GM19240 (cell line): ENCODE data around the gene ACP6.

Source experiments
- DNase-seq: peaks from one replicate; pipeline ENCODE4 v3.0.0; 2011; ENCODE audit warnings: low spot score; ENCODE audit not compliant: insufficient read length

The ACP6 gene

DNA sequence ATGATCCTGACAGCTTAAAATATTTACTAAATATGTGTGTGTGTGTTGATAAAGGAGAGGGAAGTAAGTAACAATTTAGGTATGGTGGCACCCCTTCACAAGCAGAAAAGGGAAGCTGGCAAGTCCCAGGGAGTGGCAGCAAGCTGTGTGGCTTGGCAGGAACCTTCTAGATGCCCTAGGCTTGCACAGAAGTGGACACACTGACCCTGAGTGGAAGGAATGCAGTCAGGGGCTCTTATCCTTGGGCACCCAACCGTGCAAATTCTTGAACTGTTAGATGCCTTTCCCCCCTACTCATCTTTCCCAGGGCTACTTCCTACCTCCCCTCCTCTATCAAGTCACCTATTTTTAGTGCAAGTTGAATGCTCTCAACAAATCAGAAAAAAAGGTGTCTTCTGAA lies 18.9 kb downstream of the ACP6 start:
- DNase-seq = no peak

DNA sequence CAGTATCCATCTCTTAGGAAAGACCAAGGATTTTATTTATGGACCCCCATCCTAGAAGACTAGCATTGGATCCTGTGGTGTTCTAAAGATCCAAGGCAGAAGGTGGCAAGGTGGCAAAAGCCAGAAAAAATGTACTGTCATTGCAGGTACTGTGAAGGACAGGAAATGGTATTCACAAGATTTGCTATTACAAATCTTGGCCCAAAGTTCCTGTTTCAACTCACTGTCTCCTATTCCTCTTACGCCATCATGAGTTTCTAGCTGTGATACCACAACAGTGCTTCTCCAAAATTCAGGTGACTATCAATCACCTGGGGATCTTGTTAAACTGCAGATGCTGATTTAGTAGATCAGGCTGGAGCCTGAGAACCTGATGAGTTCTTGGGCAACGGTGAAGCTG lies 21.4 kb downstream of the ACP6 start:
- no peak for DNase-seq

- DNase-seq = no peak
Measured at GRCh38 chr1:147647796-147648633, 22.3 kb downstream of the ACP6 start.

- DNase-seq = no peak
Measured at GRCh38 chr1:147643974-147644373, 26.4 kb downstream of the ACP6 start.

DNA sequence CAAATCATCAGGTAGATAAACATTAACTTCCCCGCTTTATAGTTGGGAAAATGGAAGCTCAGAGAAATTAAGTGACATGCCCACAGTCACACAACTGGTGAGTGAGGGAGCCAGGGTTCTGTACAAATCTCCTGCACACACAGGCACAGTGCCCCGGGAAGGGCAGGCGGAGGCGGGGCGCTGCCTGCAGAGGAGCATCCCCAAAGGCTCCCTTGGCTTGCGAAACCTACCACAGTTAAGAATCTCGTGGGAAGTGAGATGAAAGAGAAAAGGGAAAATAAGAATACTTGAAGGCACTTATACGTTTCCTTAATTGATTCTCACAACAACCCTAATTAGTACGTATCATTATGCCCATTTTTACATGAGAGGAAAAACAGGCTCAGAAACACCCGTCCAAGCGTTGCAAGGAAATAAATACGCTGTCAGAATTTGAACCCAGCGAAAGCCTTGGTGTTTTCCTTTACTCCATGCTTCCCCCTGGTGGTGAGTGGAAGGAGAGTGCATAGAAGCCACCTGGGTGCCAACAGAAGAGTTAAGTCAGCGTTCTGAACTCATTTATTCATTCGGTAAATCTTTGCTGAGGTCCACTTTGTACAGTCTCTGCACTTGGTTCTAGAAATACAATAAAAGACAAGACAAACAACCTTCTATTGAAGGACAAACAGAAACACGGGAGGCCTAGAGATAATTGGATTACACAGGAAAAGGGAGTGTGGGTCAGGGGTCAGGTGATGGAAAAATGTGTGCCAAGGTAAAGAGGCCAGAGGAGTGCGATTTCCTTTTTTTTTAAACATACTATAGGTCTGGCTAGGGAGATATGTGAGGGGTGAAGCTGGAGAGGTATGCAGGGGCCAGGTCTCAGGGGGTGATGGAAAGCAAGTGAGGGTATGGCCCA lies 28.4 kb downstream of the ACP6 start:
- peak; percentile 12 for DNase-seq

- DNase-seq = no peak
Measured at GRCh38 chr1:147641291-147641690, 29.0 kb downstream of the ACP6 start.

DNA sequence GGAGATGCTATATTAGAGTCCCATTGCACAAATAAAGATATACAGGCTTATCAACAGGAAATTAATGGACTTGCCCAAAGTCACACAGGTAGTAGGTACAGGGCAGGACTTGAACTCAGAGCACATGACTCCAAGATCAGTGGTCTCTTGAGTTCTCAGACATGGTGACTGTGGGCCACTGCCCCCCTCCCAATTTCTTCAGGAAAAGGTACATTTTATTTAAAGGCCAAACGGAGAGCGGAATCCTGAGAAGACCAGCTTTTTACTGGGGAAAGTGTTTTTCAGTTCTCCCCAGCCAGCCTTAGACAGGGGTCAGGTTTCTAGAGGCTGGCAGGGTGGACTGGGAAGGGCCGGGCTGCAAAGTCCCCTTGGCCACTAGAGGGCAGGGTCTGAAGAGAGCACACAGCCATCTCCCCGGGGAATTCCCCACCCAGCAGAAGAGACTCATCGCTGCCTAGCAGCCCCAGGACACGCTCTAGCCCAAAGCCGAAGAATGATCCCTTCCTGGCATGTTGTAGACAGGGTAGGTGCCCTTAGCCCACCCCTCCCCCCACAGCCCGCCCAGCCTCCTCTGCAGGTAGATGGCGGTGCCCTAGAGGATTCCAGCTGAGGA lies 29.7 kb downstream of the ACP6 start:
- DNase-seq = peak; percentile 81

DNA sequence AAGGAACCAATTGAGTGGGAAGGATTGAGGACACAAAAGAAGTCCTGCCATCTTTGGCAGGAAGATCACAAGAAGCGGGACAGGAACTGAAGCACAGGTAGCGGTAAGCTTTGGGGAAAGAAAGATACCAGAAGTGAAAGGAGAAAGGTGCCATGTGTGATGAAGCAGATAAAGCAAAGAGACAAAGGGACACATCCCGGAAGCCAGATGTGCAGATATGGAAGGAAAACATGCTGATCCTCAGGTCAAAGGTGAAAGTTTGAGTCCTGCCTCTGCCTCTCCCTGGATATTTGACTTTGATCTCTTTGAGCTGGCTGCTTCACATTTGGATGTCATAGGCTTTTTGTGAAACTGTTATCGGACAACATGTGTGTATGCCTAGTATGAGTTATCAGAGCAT lies 34.0 kb downstream of the ACP6 start:
- DNase-seq = no peak

DNA sequence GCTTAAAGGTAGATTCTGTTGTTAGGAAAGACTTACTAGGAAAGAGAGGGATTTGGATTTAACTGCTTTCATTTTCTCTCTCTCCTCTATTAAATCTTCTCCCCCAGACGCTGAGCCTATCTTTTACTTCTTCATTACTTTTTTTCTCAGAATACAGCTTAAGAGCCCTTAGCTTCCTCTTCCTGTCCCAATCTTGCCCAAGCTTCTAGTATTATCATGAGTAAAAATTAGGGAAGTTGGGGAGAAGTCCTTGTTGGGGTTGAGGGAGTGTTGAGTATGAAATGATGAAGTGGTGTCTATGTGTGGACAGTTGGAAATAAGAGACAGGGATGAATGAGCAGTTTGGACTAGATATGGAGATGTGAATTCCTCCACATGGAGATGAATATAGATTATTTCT lies 35.0 kb downstream of the ACP6 start:
- no peak for DNase-seq

DNA sequence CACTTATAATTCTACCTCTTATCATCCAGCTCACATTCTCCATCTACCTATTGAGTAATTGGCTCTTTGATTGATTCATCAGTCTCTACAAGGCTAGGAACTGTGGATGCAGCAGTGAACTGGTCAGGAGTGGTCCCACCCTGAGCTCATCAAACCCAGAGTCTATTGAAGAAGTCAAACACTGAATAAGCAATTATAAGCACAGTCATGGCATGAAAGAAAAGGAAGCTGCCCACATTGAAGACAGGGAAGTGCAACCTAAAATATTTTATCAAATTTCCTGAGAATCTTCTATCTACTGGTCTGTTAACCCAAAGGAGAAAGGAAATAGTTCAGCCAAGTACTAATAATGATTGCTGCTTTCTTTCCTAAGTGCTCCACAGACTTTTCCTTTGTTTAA lies 35.7 kb downstream of the ACP6 start:
- no peak for DNase-seq

GRCh38 chr1:147633759-147634158 lies 36.6 kb downstream of the ACP6 start:
- DNase-seq = no peak

DNA sequence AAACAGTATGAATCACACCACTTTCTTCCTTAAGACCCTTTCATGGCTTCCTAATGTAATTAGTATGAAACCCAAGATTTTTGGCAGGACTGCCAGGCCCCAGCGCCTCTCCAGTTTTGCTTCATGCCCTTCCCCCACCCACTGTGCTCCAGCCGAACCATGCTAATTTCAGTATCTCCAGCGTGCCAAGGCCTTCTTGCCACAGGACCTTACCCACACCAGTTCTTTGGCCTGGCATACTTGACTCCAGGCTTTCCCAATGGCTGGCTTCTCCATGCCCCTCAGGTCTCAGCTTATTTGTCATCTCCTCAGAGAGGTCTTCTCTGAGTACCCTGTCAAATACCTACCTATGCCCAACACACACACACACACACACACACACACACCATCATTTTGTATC lies 38.5 kb downstream of the ACP6 start:
- no peak for DNase-seq

DNA sequence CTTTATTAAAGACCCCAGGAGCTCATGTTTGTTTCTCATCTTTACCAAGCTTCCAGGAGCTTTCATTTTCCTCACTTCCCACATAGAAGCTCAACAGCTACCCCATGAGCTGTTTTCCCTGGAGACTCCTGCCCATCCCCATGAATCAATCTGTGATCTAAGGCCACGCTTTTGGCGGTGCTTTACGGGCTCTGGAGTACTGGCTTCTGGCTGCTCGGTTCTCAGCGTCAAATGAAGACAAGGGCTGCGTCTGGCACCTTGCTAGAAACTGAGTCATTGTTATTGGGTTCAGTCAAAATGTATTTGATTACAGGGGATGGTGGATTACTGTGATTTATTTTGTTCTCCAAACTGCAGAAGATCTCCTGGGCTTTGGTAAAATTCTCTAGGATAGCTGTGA lies 39.9 kb downstream of the ACP6 start:
- no peak for DNase-seq

DNA sequence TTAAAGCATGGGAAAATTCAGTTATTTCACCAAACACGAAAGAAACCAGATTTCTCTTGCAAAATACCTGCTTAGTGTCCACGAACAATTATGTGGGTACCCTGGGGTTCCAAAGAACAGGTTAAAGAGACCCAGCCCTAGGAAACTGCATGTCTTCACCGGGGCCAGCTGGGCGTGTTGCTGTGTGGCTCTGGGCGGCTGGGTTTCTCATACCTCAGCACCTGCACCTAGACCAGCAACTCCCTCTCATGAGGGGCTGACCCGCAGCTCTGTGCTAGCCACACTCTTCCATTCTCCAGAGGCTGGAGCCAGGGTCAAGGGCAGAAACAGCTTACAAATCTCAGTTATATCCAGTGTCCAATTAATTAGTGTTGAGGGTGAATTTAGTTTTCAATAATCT lies 40.3 kb downstream of the ACP6 start:
- DNase-seq = no peak

DNA sequence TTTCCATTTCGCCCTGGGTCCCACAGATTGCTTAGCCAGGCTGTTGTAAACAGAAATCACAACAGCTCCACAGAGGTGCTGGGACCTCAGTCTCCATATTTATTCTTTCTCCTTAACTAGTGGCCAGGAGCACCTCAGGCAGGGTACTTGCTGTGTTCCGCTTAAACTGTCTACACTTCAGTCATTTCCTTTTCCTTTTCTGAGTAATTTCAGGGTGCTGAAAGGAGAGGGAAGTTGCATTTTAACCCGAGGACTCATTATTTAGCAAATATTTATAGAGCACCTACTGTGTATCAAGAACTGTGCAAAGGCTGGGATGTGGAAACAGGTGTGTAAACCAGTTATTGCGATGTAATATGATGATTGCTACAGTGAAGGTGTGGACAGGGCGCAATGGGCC lies 41.9 kb downstream of the ACP6 start:
- DNase-seq = no peak

- DNase-seq = peak; percentile 62
Measured at GRCh38 chr1:147627435-147628110, 42.8 kb downstream of the ACP6 start.

GRCh38 chr1:147626739-147627138 lies 43.6 kb downstream of the ACP6 start:
- DNase-seq = no peak

- no peak for DNase-seq
Measured at GRCh38 chr1:147626291-147626690, 44.0 kb downstream of the ACP6 start.

DNA sequence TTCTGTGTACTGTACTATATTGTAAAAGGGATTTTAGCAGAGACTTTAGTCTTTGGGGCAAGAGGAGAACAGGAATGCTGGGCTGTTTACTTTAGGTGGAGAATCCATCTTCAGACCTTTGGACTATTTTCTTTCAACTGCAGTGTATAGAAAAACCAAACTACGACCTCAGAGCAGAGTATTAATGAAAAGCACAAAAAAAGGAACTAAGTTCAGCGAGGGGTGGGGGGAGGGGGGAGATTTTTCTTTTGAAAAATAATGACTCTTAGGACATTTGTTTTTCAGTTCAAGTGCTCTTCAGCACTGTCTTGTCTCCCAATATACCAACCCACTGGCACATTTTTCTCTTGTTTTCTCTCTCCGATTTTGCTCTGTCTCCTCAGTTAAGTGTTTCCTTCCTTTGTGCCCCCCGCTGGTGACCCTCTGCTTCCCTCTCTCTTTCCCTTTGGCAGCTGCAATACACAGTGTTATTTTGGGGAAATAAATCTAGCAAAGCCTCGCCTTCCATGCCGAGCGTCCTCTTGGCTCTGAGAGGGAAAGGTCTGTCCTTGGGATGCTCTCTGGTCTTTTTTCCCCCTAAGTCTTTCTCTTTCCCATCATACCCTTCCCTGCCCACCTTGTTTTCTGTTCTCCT lies 44.8 kb downstream of the ACP6 start:
- no peak for DNase-seq

- no peak for DNase-seq
Measured at GRCh38 chr1:147624529-147624928, 45.8 kb downstream of the ACP6 start.

GRCh38 chr1:147624011-147624410 lies 46.3 kb downstream of the ACP6 start:
- DNase-seq = no peak
